PC-9 (cell line): ENCODE measurements around the gene NEIL3.

ENCODE experiments used
- CTCF ChIP-seq: fragments of 200-600 bp; sonication (generic); conservative IDR thresholded peaks from 2 replicates; pipeline ENCODE4 v1.6.1; 2017; ENCODE audit warnings: mixed run types, antibody characterized with exemption, mild to moderate bottlenecking, moderate library complexity
- EZH2 ChIP-seq: fragments of 200-600 bp; sonication (generic); IDR thresholded peaks from 2 replicates; pipeline ENCODE4 v1.8.0; 2017; ENCODE audit warnings: antibody characterized with exemption, low read depth

GRCh38 chr4:177293208-177294033 lies 16.3 kb upstream of the NEIL3 start:
- TF ChIP-seq CTCF (no peak), EZH2 (no peak)
